Mucosa of rectum (tissue), 2 donors: ENCODE results near the gene SNAI3.

Experiments
- H3K27ac ChIP-seq, 2 donors: one replicate each; pipeline ENCODE4 v1.7.0; 2013; ENCODE audit warnings: inconsistent platforms in 2 of 2, low read depth in 2 of 2, low read length in 2 of 2
- H3K27me3 ChIP-seq, 2 donors: one replicate each; pipeline ENCODE4 v1.7.0; 2013; ENCODE audit warnings: low read length in 2 of 2; ENCODE audit not compliant: control insufficient read depth in 2 of 2, insufficient read depth in 2 of 2
- H3K36me3 ChIP-seq, 2 donors: one replicate each; pipeline ENCODE4 v1.7.0; 2013; ENCODE audit warnings: low read length in 2 of 2; ENCODE audit not compliant: control insufficient read depth in 2 of 2, insufficient read depth in 2 of 2
- H3K4me1 ChIP-seq, 2 donors: one replicate each; pipeline ENCODE4 v1.7.0; 2013; ENCODE audit warnings: low read length in 2 of 2, mild to moderate bottlenecking in 1 of 2; ENCODE audit not compliant: control insufficient read depth in 2 of 2, insufficient read depth in 2 of 2
- H3K4me3 ChIP-seq, 2 donors: one replicate each; pipeline ENCODE4 v1.7.0; 2013; ENCODE audit warnings: low read length in 2 of 2
- H3K9ac ChIP-seq, 2 donors: one replicate each; pipeline ENCODE4 v1.7.0; 2013; ENCODE audit warnings: low read length in 2 of 2, low read depth in 1 of 2, mild to moderate bottlenecking in 1 of 2
- H3K9me3 ChIP-seq, 2 donors: one replicate each; pipeline ENCODE4 v1.7.0; 2013; ENCODE audit warnings: low read length in 2 of 2; ENCODE audit not compliant: control insufficient read depth in 2 of 2
- donor health status: healthy.
- donor health status: Normal muscosa, but diverticular disease.

Gene SNAI3

DNA sequence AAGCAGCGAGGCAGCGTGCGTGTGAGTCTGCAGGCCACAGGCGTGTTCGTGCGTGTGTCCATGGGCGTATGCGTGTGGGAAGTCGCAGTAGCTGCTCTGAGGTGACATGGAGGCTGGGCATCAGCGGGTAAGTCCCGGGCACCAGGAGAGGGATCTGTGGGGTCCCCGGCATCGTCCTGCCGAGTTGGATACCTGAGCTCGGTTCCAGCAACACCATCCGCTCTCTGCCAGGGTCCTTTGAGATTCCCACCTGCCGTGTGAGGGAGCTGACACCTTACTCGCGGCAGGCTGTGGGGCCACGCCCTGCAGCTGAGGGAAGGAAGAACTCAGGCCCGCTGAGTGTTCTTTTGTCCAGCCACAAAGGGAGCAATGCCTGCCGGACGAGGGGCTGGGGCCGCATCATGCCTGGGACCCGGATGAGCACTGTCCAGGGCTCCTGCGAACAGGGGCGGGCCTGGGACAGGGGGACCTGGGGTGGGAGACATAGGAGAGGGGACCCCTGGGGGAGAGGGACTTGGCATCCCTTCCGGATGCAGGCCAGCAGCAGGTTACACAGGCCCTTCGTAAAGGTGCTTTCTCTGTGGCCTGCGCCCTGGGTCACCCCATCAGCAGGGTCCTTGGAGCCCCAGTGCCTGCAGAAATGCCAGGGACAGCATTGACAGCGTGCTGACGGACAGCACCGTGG, 5.0 kb upstream of the SNAI3 start:
- Histone ChIP-seq H3K36me3 (no peaks in the 10 kb centered on the region), H3K4me1 (peaks cover 4 to 16% of the 10 kb centered on the region in 2 donors), H3K27me3 (peaks cover 8 to 11% of the 10 kb centered on the region in 2 donors), H3K9ac (no peak overlapping the region), H3K27ac (no peak overlapping the region), H3K4me3 (no peak overlapping the region), H3K9me3 (no peaks in the 10 kb centered on the region)

GRCh38 chr16:88690341-88691128, 4.2 kb upstream of the SNAI3 start:
- no peaks in the 10 kb centered on the region for H3K9me3 ChIP-seq
- H3K4me1 ChIP-seq = peaks cover 7 to 17% of the 10 kb centered on the region in 2 donors
- H3K27me3 ChIP-seq = peaks cover 8 to 12% of the 10 kb centered on the region in 2 donors
- no peak overlapping the region for H3K27ac ChIP-seq
- no peak overlapping the region for H3K9ac ChIP-seq
- no peaks in the 10 kb centered on the region for H3K36me3 ChIP-seq
- H3K4me3 ChIP-seq = no peak overlapping the region

GRCh38 chr16:88688013-88688778, 1.9 kb upstream of the SNAI3 start:
- no peak overlapping the region for H3K9ac ChIP-seq
- H3K9me3 ChIP-seq = no peaks in the 10 kb centered on the region
- H3K36me3 ChIP-seq = no peaks in the 10 kb centered on the region
- peaks cover 8 to 22% of the 10 kb centered on the region in 2 donors for H3K27me3 ChIP-seq
- H3K4me1 ChIP-seq = peaks cover 7 to 19% of the 10 kb centered on the region in 2 donors
- no peak overlapping the region for H3K27ac ChIP-seq
- H3K4me3 ChIP-seq = no peak overlapping the region

- H3K27me3 ChIP-seq = peaks cover 8 to 22% of the 10 kb centered on the region in 2 donors
- H3K36me3 ChIP-seq = no peaks in the 10 kb centered on the region
- H3K9me3 ChIP-seq = no peaks in the 10 kb centered on the region
- peaks cover 7 to 19% of the 10 kb centered on the region in 2 donors for H3K4me1 ChIP-seq
- no peak overlapping the region for H3K4me3 ChIP-seq
- no peak overlapping the region for H3K9ac ChIP-seq
- no peak overlapping the region for H3K27ac ChIP-seq
Observed at GRCh38 chr16:88687676-88688012, 1.3 kb upstream of the SNAI3 start.

- no peak overlapping the region for H3K4me3 ChIP-seq
- peaks cover 9 to 17% of the 10 kb centered on the region in 2 donors for H3K4me1 ChIP-seq
- H3K27me3 ChIP-seq = peaks cover 8 to 22% of the 10 kb centered on the region in 2 donors
- no peak overlapping the region for H3K9ac ChIP-seq
- no peak overlapping the region for H3K27ac ChIP-seq
- no peaks in the 10 kb centered on the region for H3K36me3 ChIP-seq
- no peaks in the 10 kb centered on the region for H3K9me3 ChIP-seq
Observed at GRCh38 chr16:88687254-88687576, 908 bp upstream of the SNAI3 start.

- Histone ChIP-seq H3K36me3 (no peaks in the 10 kb centered on the region), H3K4me1 (peaks cover 14 to 17% of the 10 kb centered on the region in 2 donors), H3K9me3 (no peaks in the 10 kb centered on the region), H3K27me3 (peaks cover 8 to 22% of the 10 kb centered on the region in 2 donors), H3K27ac (peak overlapping the region; percentile 42 to 63), H3K4me3 (peak overlapping the region; percentile 63 to 72), H3K9ac (peak overlapping the region; percentile 32 to 51)
Observed at GRCh38 chr16:88686062-88686438, 257 bp downstream of the SNAI3 start.

- Histone ChIP-seq H3K9ac (peak overlapping the region; percentile 32 to 51), H3K4me3 (peak overlapping the region; percentile 63 to 72), H3K27ac (peak overlapping the region in 1 of 2 donors; percentile 63), H3K9me3 (no peaks in the 10 kb centered on the region), H3K36me3 (no peaks in the 10 kb centered on the region), H3K4me1 (peaks cover 14 to 17% of the 10 kb centered on the region in 2 donors), H3K27me3 (peaks cover 7 to 18% of the 10 kb centered on the region in 2 donors)
Observed at GRCh38 chr16:88685156-88686061, 898 bp downstream of the SNAI3 start.

DNA sequence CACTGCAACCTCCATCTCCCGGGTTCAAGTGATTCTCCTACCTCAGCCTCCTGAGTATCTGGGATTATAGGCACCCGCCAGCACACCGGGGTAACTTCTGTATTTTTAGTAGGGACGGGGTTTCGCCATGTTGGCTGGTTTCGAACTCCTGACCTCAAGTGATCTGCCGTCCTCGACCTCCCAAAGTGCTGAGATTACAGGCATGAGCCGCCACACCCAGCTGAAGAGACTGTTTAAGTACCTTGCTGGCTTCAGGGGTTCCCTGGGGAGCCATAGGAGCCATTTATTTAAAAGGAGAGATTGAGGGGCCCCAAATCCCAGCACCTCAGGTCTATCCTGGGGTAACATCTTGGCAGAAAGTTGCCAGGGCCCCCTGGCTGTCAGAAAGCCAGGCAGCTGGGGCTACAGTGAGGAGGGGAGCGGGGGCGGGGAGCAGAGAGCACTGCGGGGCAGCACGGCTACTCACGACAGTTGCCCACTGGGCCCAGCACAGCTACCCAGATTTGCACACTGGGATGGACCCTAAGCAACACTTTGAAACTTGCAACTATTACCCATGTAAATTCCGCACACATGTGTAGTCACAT, 1.6 kb downstream of the SNAI3 start:
- Histone ChIP-seq H3K27me3 (peaks cover 4 to 18% of the 10 kb centered on the region in 2 donors), H3K4me1 (peaks cover 14 to 17% of the 10 kb centered on the region in 2 donors)

GRCh38 chr16:88681709-88682451, 4.4 kb downstream of the SNAI3 start:
- peaks cover 0 to 21% of the 10 kb centered on the region in 2 donors for H3K27me3 ChIP-seq
- H3K9me3 ChIP-seq = no peaks in the 10 kb centered on the region
- no peaks in the 10 kb centered on the region for H3K36me3 ChIP-seq
- no peak overlapping the region for H3K9ac ChIP-seq
- peaks cover 9 to 12% of the 10 kb centered on the region in 2 donors for H3K4me1 ChIP-seq
- peak overlapping the region; percentile 60 to 84 for H3K27ac ChIP-seq
- peak overlapping the region in 1 of 2 donors; percentile 37 for H3K4me3 ChIP-seq

More for the DNA sequence above, 1.6 kb downstream of the SNAI3 start:
- Histone ChIP-seq H3K27ac (peak overlapping the region in 1 of 2 donors; percentile 9), H3K4me3 (no peak overlapping the region), H3K9me3 (no peaks in the 10 kb centered on the region), H3K36me3 (no peaks in the 10 kb centered on the region), H3K9ac (no peak overlapping the region)
